HG03108 (cell line): ENCODE results near the gene FBXW8.

Source experiments
- ATAC-seq: cut with Tn5 transposase; IDR thresholded peaks from one replicate; pipeline ENCODE4 v1.9.1; 2021; ENCODE audit warnings: moderate library complexity; ENCODE audit not compliant: unreplicated experiment

Gene FBXW8

GRCh38 chr12:116955382-116956021 is 44.8 kb downstream of the FBXW8 start:
- no peak for ATAC-seq

GRCh38 chr12:116958402-116959197 is 47.9 kb downstream of the FBXW8 start:
- ATAC-seq = no peak

GRCh38 chr12:116959198-116959460 is 48.4 kb downstream of the FBXW8 start:
- ATAC-seq = no peak

- peak; percentile 100 for ATAC-seq
Measured at GRCh38 chr12:116959845-116960514, 49.2 kb downstream of the FBXW8 start.

GRCh38 chr12:116962197-116962596 is 51.4 kb downstream of the FBXW8 start:
- no peak for ATAC-seq

- ATAC-seq = no peak
Measured at GRCh38 chr12:116962783-116963356, 52.1 kb downstream of the FBXW8 start.

GRCh38 chr12:116964054-116965050 is 53.6 kb downstream of the FBXW8 start:
- ATAC-seq = no peak

- ATAC-seq = no peak
Measured at GRCh38 chr12:116968986-116969385, 58.2 kb downstream of the FBXW8 start.

GRCh38 chr12:116969615-116970585 is 59.1 kb downstream of the FBXW8 start:
- no peak for ATAC-seq

- ATAC-seq = peak; percentile 47
Measured at GRCh38 chr12:116971222-116971621, 60.5 kb downstream of the FBXW8 start.

GRCh38 chr12:116975779-116976393 is 65.1 kb downstream of the FBXW8 start:
- ATAC-seq = no peak

- no peak for ATAC-seq
Measured at GRCh38 chr12:116977465-116978380, 67.0 kb downstream of the FBXW8 start.

GRCh38 chr12:116978791-116979508 is 68.2 kb downstream of the FBXW8 start:
- ATAC-seq = no peak

GRCh38 chr12:116980083-116980482 is 69.3 kb downstream of the FBXW8 start:
- no peak for ATAC-seq

- ATAC-seq = no peak
Measured at GRCh38 chr12:116982791-116983411, 72.2 kb downstream of the FBXW8 start.

- no peak for ATAC-seq
Measured at GRCh38 chr12:116984098-116984497, 73.3 kb downstream of the FBXW8 start.

GRCh38 chr12:116990329-116990728 is 79.6 kb downstream of the FBXW8 start:
- no peak for ATAC-seq
